Hematopoietic multipotent progenitor cell treated with erythropoietin and hydrocortisone succinate and interleukin-3 and kit ligand, for 17 days (in vitro differentiated cells): ENCODE data around the gene AMPD3.
"Not testable (repeated sequence)": the region's sequence is repeated elsewhere in the genome, so short reads cannot be mapped to it uniquely, and the experiment has no call there.

Experiments used
- DNase-seq: peaks from one replicate; pipeline ENCODE4 v3.0.0-alpha.2; 2015; ENCODE audit warnings: low spot score

AMPD3 gene

DNA sequence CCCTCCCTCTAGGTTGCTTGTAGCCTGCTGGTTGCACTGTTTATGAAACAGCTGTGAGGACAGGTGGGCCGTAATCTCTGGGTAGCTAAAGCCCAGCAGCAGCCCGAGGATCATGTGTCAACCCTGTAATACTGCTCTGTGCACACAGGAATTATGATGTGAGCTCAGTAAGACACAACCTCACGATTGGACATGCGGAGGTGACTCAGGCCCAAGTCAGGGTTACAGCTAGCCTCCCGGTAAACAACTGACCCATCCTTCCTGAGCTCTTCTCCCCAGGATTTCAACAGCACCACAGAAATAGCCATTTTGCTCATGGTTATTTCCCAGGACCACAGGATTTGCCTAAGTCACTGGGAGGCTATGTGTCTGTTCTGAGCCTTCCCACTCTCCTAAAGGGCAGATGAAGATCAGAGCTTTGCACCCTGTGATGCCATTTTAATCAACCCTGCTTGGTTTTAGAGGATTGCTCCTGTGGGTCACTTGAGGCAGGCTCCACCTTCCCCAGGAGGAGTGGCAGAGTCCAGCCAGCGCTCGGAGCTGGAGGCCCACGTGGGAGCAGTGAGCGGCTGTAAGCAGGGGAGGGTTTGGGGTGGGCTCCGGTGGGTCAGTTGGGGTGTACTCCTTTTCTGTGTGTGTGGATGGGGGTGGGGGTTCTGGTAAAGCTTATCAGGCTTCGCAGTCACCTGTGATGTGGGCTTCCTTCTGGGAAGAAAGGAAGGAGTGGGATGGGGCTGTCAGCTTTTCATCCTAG, at the start of gene AMPD3:
Gene AMPD3, plus strand, starts transcription at position 387 of the 754 bp plus-strand sequence. CDS start 6,256 bp downstream, outside the sequence.
- peak; percentile 33 for DNase-seq

DNA sequence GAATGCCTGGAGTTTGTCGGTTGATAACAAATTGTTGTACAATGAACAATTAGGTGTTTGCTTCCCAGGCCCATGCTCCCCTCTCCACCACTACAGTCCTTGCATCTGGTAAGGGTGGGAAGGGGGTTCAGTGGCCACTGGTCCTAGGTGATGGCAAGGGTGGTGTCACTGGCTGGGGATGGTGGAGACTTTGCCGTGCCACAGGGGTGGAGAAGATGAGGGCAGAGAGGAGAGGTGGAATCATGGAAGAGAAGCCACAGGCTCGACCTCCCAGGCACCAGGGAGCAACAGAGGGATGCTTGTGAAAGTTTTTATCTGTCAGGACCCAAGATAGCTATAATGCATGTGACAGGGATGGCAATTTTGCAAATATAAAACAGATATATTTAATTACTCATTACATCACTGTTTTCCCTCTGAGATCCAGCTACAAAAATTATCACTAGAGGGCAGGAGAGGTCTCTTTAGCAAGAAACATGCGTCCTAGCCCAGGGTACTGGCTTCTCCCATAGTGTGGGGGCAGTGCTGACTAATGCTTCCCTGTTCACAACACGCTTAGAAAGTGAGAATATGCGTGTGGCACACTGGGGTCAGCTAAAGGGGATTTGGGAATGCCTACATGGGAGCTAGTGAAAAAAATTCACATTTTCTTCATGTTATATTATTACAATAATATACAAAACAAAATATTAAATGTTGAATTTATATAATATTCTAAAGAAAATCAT, 49.0 kb upstream of the AMPD3 start:
- peak; percentile 68 for DNase-seq

DNA sequence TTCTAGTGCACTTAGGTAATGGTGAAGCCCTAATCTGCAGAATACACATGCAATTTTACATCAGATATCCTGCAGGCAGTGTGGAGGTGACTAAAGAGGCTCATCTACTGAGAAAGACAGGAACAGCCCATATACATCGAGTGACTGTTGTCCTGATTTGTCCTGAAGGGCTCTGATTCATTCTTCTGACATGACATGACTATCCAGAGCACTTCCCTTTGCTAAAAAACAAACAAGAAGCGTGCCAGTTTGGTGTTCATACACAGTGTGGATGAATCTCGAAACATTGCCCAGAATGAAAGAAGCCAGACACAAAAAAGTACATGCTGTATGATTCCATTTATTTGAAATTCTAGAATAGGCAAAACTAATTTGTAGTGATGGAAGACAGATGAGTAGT, 48.0 kb upstream of the AMPD3 start:
- DNase-seq = no peak

DNA sequence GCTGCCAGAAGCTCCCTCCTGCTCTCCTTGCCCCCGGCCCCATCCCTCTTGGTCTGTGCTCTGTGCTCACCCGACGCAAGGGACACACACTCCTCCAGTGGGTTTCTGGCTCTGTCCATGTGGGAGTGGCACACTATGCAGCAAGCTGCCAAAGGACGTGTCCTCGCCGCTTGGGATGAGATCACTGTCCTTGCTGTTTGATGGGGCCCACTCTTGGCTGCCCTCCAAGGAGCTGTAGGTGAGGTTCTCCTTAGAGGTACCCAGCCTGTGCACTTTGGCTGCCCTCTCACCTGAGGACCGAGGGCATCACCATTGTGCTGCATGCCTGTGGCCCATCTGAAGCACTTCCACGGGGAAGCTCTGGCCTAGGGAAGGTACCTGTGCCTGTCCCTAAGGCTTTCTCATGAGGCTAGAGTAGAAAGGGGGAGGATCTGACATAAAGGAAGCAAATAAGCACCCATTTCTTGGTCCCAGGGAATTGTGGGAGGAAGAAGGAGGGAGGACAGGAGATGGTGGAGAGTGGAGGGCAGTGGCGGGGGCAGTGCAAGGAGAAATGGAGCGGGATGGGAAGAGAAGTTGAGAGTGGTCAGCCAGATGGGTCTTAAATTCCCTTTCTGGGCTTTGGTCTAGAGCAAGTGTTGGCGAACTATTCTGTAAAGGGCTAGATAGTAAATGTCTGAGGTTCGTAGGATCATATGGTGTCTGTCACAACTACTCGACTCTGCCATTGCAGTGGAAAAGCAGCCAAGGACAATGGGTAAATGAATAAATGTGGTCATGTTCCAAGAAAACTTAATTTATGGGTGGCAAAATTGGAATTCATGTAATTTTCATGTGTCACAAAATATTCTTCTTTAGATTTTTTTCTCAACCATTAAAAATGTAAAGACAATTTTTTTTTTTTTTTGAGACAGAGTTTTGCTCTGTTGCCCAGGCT, 47.0 kb upstream of the AMPD3 start:
- DNase-seq = no peak

DNA sequence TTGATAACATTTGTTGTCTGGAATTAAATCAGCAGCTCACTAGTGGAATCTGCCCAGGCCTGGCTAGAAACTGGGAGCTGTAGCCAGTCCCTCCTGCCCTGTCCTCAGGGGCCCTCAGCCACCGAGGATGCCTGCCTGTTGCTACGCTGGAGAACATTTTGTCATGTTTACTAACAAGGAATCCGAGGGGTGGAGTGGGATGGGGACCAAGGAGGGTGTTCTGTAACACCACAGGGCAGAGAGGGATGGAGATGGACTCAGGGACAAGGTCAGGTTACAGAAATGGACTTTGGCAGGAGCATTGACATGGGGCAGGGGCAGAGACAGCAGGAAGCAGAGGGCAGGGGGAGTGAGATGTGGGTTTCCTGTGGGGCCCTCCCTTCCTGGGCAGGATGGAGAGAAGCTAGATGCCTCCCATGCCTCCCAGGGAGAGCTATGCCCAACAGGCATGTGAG, 45.8 kb upstream of the AMPD3 start:
- DNase-seq = no peak

DNA sequence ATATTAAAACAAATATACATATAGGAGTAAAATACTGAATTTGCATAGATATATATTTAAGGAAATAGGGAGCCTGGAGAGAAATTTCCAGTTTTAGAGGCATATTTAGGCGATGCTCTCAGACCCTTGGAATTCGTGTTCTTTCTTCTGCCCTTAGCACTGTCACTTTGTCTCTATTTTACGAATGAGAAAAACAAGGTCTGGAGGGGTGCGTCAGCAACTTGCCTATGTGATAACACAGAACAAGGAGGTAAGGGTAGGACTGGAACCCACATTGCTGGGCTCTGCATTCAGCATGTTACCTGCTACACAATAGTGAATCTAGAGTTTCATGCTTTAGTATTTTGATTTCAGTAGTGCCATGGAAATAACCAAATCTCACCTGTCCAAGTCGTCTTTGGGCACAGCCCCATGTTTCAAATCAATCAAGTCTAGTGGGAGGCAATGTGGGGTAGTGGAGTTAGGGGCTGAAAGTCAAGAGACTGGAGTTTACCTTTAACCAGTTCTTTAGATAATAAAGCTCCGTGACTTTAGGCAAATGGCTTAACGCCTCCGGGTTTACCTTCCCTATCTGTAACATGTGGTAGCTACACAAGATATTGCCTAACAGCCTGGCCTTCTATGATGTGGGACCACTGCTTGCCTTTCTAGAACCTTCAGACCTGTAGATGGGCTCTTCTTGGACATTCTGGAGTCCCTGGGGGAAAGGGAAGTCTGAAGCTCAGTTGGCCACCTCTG, 44.8 kb upstream of the AMPD3 start:
- DNase-seq = no peak

DNA sequence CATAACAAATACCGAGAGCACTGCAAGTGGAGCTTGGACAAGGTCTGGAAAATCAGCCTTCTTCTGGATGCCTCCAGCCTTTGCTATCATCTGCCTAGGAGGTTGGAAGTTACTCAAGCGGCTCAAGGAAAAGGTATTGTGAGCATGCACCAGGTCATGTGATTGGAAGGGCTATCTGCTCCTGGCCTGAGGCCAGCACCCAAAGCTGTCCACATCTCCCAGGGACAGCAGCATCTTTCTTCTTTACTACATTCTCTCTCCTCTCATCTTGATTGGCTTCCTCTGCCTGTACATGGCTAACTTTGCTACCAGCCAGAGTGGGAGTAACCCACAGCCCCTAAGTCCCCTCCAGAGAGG, 44.2 kb upstream of the AMPD3 start:
- no peak for DNase-seq

DNA sequence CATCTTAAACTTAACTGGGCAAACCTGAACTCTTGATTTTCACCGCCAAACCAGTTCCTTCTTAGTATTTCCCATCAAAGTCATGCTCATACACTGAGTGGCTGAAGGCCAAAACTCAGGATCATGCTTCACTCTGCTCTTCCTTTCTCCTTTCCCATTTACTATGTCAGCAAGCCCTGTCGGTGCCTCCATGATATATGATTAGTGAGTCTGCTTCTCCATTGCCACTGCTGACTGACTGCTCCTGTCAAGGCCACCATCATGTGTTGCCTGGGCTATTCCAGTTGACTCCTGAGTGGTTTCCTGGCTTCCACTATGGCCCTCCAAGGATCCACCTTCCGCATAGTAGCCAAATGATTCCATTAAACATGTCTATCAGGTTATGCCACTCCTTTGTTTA, 42.8 kb upstream of the AMPD3 start:
- no peak for DNase-seq

DNA sequence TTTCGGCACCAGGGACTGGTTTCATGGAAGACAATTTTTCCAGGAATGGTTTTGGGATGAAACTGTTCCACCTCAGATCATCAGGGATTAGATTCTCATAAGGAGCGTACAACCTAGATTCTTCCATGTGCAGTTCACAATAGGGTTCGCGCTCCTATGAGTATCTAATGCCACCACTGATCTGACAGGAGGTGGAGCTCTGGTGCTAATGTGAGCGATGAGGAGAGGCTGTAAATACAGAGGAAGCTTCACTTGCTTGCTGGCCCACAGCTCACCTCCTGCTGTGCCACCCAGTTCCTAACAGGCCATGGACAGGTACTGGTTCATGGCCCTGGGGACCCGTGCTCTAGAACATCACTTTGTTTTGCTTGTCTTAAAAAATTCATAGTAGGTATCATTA, 41.8 kb upstream of the AMPD3 start:
- peak; percentile 50 for DNase-seq

DNA sequence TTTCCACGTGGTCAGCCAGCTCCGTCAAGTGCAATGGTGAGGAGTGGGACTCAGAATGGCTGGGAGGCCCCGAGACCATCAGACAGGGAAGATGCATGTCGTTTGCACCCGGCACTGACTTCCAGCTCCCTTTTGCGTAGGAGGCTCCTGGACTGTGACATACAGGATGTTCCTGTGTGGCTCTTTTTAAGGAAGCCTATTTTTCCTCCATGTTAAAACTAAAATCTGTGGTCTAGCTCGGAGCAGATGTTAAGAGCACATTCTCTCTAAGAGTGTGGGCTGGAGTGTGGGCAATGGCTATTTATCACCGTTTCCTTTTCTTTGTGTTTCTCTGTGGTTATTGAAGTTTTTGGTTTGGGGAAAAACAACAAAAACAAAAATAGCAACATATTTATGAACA, 40.9 kb upstream of the AMPD3 start:
- DNase-seq = no peak

DNA sequence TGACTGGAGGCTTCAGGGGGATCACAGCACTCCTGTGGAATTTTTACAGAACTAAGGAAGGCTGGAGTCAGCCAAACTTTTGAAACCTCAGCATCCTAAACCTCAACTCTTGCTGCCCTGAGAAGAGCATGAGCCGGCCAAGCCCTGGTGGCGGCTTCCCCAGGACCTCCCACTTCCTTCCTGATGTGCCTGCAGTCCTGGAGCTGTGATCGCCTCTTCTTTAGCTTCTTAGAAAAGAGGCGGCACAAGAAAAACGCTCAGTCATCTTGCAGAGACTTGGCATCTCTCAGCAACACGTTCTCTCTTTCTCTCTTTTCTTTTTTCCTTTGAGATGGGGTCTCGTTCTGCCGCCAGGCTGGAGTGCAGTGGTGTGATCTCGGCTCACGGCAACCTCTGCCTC, 40.4 kb upstream of the AMPD3 start:
- no peak for DNase-seq

DNA sequence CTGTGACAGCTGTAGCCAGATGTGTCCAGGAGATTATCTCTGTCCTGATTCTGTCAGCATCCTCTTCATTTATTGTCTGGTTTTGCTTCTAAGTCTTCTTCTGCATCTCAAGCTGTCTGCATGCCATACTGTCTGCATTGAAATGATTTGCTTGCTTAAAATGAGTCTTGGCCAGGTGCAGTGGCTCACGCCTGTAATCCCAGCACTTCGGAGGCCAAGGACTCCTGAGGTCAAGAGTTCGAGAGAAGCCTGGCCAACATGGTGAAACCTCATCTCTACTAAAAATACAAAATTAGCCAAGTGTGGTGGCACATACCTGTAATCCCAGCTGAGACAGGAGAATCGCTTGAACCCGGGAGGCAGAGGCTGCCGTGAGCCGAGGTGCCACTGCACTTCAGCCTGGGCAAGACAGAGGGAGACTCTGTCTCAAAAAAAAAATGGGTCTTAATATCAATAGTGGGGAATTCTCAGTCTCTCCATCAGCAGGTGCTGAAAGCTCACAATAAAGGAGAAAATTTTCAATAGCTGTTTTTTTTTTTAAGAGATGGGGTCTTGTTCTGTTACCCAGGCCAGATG, 39.2 kb upstream of the AMPD3 start:
- DNase-seq = no peak

DNA sequence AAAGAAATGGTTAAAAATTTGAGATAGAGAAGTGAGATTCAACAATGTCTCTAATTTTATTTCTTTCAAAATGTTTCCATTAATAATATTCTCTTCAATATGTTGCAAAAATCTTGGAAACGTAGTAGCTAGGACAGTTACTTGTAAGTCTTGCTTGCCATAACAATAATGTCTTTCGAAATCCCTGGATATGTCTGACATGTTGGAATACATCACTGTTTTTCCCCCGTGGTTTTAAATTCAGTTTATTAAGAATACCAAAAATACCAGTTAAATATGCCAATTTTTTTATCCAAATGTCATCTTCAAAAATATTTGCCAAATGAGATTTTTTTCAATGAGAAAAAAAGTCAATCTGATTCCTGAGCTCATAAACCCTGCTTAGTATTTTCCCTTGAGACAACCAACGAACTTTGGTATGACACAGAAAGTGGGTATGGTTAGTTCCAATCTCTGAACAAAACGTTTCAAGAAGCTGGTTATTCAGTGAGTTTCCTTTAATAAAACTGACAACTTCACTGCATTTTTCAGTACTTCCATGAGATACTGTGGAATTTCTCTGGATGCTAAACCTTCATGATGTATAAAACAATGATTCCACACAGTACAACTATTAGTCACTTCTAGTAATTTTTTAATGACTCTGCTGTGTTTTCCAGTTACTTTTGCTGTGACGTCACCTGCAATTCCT, 36.7 kb upstream of the AMPD3 start:
- DNase-seq = no peak

DNA sequence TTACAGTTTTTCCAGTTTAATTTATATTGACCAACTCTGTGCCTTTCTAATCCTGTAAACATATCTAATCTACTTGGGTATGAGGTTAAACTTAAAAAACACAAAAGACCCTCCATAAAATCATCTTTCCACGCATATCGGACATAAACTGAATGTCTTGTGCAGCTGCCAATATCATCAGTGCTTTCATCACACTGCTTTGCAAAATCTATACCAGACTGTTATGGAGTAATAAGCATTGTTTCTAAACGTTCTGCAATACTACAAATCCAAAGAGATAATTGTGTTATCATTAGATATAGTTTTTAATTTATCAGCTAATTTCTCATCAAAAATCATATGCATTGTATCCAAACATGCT, 36.1 kb upstream of the AMPD3 start:
- no peak for DNase-seq

DNA sequence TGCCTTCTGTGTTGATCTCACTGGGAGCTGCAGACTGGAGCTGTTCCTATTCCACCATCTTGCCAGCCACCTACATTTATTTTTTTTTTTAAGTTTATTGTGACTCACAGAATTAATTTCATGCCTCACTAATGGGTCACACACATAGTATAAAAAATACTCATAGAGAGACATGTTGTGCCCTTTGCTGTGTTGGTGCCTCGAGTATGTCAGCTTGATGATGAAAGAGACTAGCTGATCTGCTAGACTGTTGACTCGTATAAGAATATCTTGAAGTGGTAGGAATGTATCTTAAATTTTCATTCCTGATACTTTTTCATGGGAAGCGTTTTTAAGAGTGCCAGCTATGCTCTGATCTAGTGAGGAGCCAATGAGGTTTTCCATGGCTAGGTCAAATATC, 28.6 kb upstream of the AMPD3 start:
- DNase-seq = no peak

DNA sequence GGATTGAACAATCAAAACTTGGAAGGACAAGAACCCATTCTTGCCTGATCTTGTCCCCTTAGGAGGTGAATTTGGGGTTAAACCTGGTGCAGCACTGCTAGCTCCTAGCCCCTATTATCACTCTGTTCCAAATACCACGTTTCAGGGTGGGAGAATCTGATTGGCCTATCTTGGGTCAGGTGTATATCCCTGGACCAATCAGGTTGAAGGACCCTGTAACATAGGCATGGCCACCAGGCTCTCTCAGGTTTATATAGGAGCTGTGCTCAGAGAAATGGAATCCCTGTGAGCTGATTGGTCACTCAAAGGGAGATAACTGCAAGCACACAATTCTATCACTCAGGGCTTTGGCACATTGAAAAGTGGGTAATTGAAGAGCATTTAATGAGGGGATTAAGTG, 26.6 kb upstream of the AMPD3 start:
- no peak for DNase-seq

DNA sequence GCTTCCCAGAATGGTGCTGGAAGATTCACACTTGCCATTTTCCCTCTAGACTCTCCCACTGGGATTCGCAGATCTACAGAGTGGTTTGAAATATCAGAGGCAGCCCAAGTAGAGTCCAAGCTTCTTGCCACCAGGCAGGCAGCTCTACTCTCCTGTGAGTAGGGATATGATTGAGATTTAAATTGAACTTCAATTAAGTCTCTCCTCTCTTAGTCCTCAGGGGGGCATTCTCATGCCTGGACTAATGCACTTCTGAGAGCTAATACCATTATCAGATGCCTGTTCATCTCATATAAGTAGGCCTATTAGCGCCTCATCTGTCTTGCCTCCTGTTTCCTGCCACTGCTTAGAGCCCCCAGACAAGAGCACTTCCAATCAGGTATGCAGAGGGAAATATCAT, 25.5 kb upstream of the AMPD3 start:
- no peak for DNase-seq

DNA sequence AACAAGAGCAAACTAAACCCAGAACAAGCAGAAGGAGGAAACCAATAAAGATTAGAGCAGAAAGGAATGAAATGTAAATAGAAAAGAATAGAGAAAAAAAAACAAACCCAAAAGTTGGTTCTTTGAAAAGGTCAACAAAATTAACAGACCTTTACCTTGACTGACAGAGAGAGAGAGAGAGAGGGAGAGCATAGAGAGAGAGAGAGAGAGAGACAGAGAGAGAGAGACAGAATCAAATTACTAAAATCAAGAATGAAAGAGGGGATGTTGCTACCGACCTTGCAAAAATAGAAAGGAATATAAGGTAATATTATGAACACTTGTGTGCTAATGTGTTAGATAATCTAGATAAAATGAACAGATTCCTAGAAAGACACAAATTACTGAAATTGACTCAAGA, 22.6 kb upstream of the AMPD3 start:
- no peak for DNase-seq

DNA sequence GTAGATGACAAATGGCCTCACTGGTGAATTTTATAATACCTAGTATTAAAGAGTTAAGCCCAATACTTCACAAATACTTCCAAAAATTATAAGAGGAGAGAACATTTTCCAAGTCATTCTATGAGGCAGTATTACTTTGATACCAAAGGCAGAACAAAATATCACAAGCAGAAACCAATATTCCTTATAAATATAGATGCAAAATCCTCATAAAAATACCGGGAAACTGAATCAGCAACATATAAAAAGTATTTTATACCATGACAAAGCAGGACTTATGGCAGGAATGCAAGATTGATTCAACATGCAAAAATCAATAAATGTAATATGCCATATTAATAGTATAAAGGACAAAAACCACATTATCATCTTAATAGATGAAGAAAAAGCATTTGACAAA, 22.1 kb upstream of the AMPD3 start:
- no peak for DNase-seq

DNA sequence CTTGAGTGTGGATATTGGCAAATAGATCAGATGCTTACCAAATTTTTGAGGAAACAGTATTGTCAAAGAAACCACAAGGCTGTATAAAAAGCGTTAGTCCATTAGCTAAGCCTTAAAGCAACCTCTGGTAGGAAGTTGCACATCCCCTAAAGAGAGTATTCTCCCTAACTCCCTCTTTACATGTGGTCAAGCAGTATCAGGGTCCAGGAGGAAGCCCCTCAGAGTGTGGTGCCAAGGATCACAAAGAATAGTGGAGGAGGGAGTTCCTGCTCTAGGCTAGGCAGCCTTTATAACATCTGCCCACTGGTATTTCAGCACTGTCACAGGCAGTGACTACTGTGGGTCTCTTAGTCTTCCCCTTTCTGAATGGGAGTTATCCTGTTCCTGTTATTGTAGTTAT, 18.8 kb upstream of the AMPD3 start:
- DNase-seq = no peak

DNA sequence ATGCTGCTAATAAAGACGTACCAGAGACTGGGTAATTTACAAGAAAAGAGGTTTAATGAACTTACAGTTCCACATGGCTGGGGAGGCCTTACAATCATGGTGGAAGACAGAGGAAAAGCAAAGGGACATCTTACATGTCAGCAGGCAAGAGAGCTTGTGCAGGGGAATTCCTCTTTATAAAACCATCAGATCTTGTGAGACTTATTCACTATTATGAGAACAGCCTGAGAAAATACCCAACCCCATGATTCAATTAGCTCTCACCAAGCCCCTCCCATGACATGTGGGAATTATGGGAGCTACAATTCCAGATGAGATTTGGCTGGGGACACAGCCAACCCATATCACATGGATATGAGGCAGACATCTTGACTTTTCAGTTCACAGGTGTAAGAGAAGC, 18.4 kb upstream of the AMPD3 start:
- not testable (repeated sequence) for DNase-seq
